ENCODE results near the gene TRAF1. TPM values are rescaled to one million over a fixed set of nuclear protein-coding genes. Genes with fewer than 3 reads are reported as not detected.
A peak's percentile ranks its signal among the peaks of the same experiment; 100 is the strongest.

TRAF1 gene
- total and polyA plus RNA-seq, 5 donors from 2014 or later = 13.5 to 167 (median 16.9) TPM

DNA sequence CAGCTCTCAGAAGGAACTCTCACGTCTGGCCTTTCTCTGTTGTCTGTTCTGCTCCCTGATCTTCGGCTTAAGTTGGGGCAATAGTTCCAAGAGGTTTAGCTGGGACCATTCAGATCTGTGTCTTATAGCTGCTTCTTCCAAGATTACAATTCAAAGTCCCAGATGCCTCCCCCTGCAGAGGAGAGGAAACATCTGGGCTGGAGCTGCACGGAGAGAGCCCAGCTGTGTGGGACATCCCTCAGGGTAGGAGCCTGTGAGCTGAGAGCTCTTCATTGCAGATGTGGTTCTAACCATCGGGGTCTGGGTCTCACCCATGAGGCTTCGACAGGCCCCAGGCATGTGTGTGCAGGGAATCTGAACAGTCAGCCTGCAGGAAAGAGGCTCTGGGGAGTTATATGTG is 40.6 kb downstream of the TRAF1 start:
- peak overlapping the region in 1 of 4 donors; percentile 41 for H3K4me3 Mint-ChIP-seq

GRCh38 chr9:120885457-120885856 is 41.1 kb downstream of the TRAF1 start:
- Histone ChIP-seq H3K27me3 (ENCODE audit: control insufficient read depth, insufficient read depth, low read length) (no peaks in the 10 kb centered on the region), H3K4me1 (ENCODE audit: control insufficient read depth, insufficient read depth, low read length, poor library complexity, severe bottlenecking) (peaks cover 38% of the 10 kb centered on the region), H3K36me3 (ENCODE audit: control insufficient read depth, insufficient read depth, low read length) (no peaks in the 10 kb centered on the region), H3K4me3 (ENCODE audit: low read depth, low read length) (no peak overlapping the region), H3K9me3 (ENCODE audit: control insufficient read depth in 2 of 2, low read length in 2 of 2) (no peaks in the 10 kb centered on the region), H3K27ac (ENCODE audit: insufficient read depth, low read length, poor library complexity, severe bottlenecking) (no peak overlapping the region)
- H3K4me1 Mint-ChIP-seq = peaks cover 15 to 78% (median 43%) of the 10 kb centered on the region in 4 donors
- H3K27me3 Mint-ChIP-seq = no peaks in the 10 kb centered on the region
- no peaks in the 10 kb centered on the region for H3K9me3 Mint-ChIP-seq
- peaks cover 6% of the 10 kb centered on the region for H3K36me3 Mint-ChIP-seq
- peak overlapping the region in 1 of 4 donors; percentile 15 for H3K4me3 Mint-ChIP-seq
- ATAC-seq (ENCODE audit: low read depth in 2 of 2) = no peak
- H3K27ac Mint-ChIP-seq = peak overlapping the region in 2 of 3 donors; percentile 1 to 77
- no peak for DNase-seq

More for the DNA sequence above, 40.6 kb downstream of the TRAF1 start:
- Histone ChIP-seq H3K9me3 (ENCODE audit: control insufficient read depth in 2 of 2, low read length in 2 of 2) (no peaks in the 10 kb centered on the region), H3K27ac (ENCODE audit: insufficient read depth, low read length, poor library complexity, severe bottlenecking) (no peak overlapping the region), H3K4me1 (ENCODE audit: control insufficient read depth, insufficient read depth, low read length, poor library complexity, severe bottlenecking) (peaks cover 43% of the 10 kb centered on the region), H3K36me3 (ENCODE audit: control insufficient read depth, insufficient read depth, low read length) (no peaks in the 10 kb centered on the region), H3K27me3 (ENCODE audit: control insufficient read depth, insufficient read depth, low read length) (no peaks in the 10 kb centered on the region), H3K4me3 (ENCODE audit: low read depth, low read length) (no peak overlapping the region)
- H3K9me3 Mint-ChIP-seq = no peaks in the 10 kb centered on the region
- no peaks in the 10 kb centered on the region for H3K27me3 Mint-ChIP-seq
- ATAC-seq (ENCODE audit: low read depth in 2 of 2) = no peak
- no peak for DNase-seq
- H3K4me1 Mint-ChIP-seq = peaks cover 12 to 78% (median 44%) of the 10 kb centered on the region in 4 donors
- peaks cover 6% of the 10 kb centered on the region for H3K36me3 Mint-ChIP-seq
- peak overlapping the region; percentile 61 to 77 (median 74) for H3K27ac Mint-ChIP-seq

DNA sequence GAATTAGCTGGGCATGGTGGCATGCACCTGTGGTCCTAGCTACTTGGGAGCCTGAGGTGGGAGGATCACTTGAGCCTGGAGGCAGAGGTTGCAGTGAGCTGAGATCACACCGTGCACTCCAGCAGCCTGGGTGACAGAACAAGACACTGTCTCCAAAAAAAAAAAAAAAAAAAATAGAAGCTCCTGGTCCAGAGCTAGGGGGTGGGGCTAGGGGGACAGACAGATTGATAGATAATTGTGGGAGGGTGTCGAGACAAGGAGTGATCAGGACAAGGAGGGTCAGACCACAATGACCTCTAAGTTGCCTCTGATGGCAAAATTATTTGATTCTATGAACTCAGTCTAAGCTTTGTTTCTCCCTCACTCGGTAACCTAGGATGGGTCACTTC is 43.0 kb downstream of the TRAF1 start:
- H3K4me1 Mint-ChIP-seq = peaks cover 24 to 78% (median 48%) of the 10 kb centered on the region in 4 donors

DNA sequence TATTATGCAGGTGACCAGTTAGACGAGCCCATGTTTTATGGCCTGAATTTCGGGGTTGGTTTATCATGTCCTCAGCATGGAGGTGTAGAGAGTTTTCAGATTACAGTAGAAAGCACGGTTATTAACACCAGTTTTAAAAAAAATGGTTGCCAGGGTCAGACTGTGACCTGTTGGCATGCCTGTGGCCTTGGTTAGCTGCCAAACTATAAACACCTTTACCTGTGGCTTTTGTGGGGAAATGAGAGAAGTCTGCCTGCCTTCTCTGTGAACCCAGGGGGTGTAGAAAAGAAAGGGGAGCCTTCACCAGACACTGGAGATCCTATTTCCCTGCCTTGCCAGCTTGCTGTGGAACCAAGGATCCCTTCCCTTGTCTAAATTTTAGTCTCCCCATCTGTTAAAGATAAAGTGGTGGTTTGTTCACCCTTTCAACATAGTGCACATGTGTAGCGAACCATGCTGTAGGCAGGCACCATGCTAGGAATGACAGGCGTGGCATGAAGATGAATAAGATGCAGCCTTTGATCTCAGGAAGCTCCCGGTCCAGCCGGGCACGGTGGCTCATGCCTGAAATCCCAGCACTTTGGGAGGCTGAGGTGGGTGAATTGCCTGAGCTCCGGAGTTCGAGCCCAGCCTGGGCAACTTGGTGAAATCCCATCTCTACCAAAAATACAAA is 43.5 kb downstream of the TRAF1 start:
- peak overlapping the region; percentile 63 to 93 (median 86) for H3K27ac Mint-ChIP-seq
- H3K27me3 Mint-ChIP-seq = no peaks in the 10 kb centered on the region
- Histone ChIP-seq H3K4me1 (ENCODE audit: control insufficient read depth, insufficient read depth, low read length, poor library complexity, severe bottlenecking) (peaks cover 43% of the 10 kb centered on the region), H3K27ac (ENCODE audit: insufficient read depth, low read length, poor library complexity, severe bottlenecking) (no peak overlapping the region), H3K36me3 (ENCODE audit: control insufficient read depth, insufficient read depth, low read length) (no peaks in the 10 kb centered on the region), H3K27me3 (ENCODE audit: control insufficient read depth, insufficient read depth, low read length) (no peaks in the 10 kb centered on the region), H3K9me3 (ENCODE audit: control insufficient read depth in 2 of 2, low read length in 2 of 2) (no peaks in the 10 kb centered on the region), H3K4me3 (ENCODE audit: low read depth, low read length) (peak overlapping the region; percentile 41)
- H3K9me3 Mint-ChIP-seq = no peaks in the 10 kb centered on the region
- H3K4me1 Mint-ChIP-seq = peaks cover 26 to 78% (median 48%) of the 10 kb centered on the region in 4 donors
- H3K36me3 Mint-ChIP-seq = peaks cover 6% of the 10 kb centered on the region
- H3K4me3 Mint-ChIP-seq = peak overlapping the region in 3 of 4 donors; percentile 7 to 51 (median 19)
- DNase-seq (peak in 1 of 3 donors; percentile 36), ATAC-seq (ENCODE audit: low read depth in 2 of 2) (no peak)

More for the DNA sequence above, 43.0 kb downstream of the TRAF1 start:
- Mint-ChIP-seq H3K4me3 (peak overlapping the region in 1 of 4 donors; percentile 51), H3K27me3 (no peaks in the 10 kb centered on the region), H3K36me3 (peaks cover 6% of the 10 kb centered on the region), H3K9me3 (no peaks in the 10 kb centered on the region), H3K27ac (peak overlapping the region; percentile 76 to 93 (median 86))
- ATAC-seq (ENCODE audit: low read depth in 2 of 2) (no peak), DNase-seq (no peak)
- H3K36me3 ChIP-seq (ENCODE audit: control insufficient read depth, insufficient read depth, low read length) = no peaks in the 10 kb centered on the region
- peaks cover 42% of the 10 kb centered on the region for H3K4me1 ChIP-seq (ENCODE audit: control insufficient read depth, insufficient read depth, low read length, poor library complexity, severe bottlenecking)
- H3K4me3 ChIP-seq (ENCODE audit: low read depth, low read length) = no peak overlapping the region
- H3K9me3 ChIP-seq (ENCODE audit: control insufficient read depth in 2 of 2, low read length in 2 of 2) = no peaks in the 10 kb centered on the region
- no peak overlapping the region for H3K27ac ChIP-seq (ENCODE audit: insufficient read depth, low read length, poor library complexity, severe bottlenecking)
- H3K27me3 ChIP-seq (ENCODE audit: control insufficient read depth, insufficient read depth, low read length) = no peaks in the 10 kb centered on the region

- peak in 2 of 3 donors; percentile 45 to 55 for DNase-seq
Observed at GRCh38 chr9:120879446-120879845, 47.1 kb downstream of the TRAF1 start.

DNA sequence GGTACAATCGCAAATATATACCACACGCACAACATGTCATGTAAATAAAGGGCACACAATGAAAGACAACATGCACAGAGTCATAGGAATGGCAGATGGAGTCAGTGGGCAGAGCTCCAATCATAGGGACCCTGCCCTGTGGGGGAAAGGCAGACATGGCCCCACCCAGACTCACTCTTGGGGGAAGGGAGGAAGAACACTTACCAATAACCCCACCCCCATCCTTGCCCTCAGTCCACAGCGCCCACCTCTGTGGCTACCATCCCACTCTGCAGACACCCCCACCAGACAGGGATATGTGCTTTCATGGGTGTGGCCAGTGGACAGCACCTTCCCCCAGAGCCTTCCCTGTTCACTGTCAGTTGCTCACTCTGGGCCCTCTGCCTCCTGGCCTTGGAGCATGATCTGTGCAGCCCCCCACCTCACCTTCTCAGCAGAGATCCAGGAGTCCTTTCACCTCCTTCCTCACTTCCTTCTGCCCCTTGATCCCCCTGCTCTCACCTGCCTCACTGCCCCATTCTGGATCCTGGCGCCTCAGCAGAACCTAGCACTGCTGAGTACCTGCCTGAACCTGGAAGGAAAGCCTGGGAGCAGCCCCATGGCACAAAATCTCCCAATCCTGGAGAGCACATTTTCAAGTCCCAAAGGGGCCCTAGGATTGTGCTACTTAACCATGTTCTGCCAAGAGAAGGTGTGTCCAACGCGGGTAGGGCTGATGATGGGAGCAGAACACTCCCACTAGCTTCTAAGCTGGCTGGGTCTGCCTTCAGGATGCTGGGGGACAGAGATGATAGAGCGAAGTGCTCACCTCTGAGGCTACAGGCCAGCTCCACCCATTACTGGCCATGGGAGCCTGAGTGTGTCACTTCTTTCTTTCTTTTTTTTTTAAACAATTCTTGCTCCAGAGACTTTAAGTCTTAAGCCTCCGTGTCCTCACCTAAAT is 48.1 kb downstream of the TRAF1 start:
- Mint-ChIP-seq H3K36me3 (peaks cover 3% of the 10 kb centered on the region), H3K27me3 (no peaks in the 10 kb centered on the region), H3K4me3 (peak overlapping the region; percentile 96 to 99 (median 98)), H3K9me3 (no peaks in the 10 kb centered on the region), H3K4me1 (peaks cover 39 to 85% (median 61%) of the 10 kb centered on the region in 4 donors), H3K27ac (peak overlapping the region; percentile 95 to 98 (median 96))
- Histone ChIP-seq H3K27me3 (ENCODE audit: control insufficient read depth, insufficient read depth, low read length) (no peaks in the 10 kb centered on the region), H3K36me3 (ENCODE audit: control insufficient read depth, insufficient read depth, low read length) (peaks cover 17% of the 10 kb centered on the region), H3K9me3 (ENCODE audit: control insufficient read depth in 2 of 2, low read length in 2 of 2) (no peaks in the 10 kb centered on the region), H3K4me3 (ENCODE audit: low read depth, low read length) (peak overlapping the region; percentile 94), H3K27ac (ENCODE audit: insufficient read depth, low read length, poor library complexity, severe bottlenecking) (peak overlapping the region; percentile 94), H3K4me1 (ENCODE audit: control insufficient read depth, insufficient read depth, low read length, poor library complexity, severe bottlenecking) (peaks cover 77% of the 10 kb centered on the region)
- no peak for ATAC-seq (ENCODE audit: low read depth in 2 of 2)
- DNase-seq = peak in 2 of 3 donors; percentile 20 to 62

More at GRCh38 chr9:120879446-120879845, 47.1 kb downstream of the TRAF1 start:
- peaks cover 2% of the 10 kb centered on the region for H3K36me3 Mint-ChIP-seq
- no peaks in the 10 kb centered on the region for H3K9me3 Mint-ChIP-seq
- no peaks in the 10 kb centered on the region for H3K9me3 ChIP-seq (ENCODE audit: control insufficient read depth in 2 of 2, low read length in 2 of 2)
- no peak for ATAC-seq (ENCODE audit: low read depth in 2 of 2)
- H3K4me1 Mint-ChIP-seq = peaks cover 39 to 84% (median 59%) of the 10 kb centered on the region in 4 donors
- H3K27me3 ChIP-seq (ENCODE audit: control insufficient read depth, insufficient read depth, low read length) = no peaks in the 10 kb centered on the region
- H3K27me3 Mint-ChIP-seq = no peaks in the 10 kb centered on the region
- H3K27ac ChIP-seq (ENCODE audit: insufficient read depth, low read length, poor library complexity, severe bottlenecking) = peak overlapping the region; percentile 94
- peak overlapping the region; percentile 94 for H3K4me3 ChIP-seq (ENCODE audit: low read depth, low read length)
- H3K36me3 ChIP-seq (ENCODE audit: control insufficient read depth, insufficient read depth, low read length) = peaks cover 7% of the 10 kb centered on the region
- peak overlapping the region; percentile 95 to 98 (median 96) for H3K27ac Mint-ChIP-seq
- peak overlapping the region; percentile 96 to 99 (median 98) for H3K4me3 Mint-ChIP-seq
- peaks cover 67% of the 10 kb centered on the region for H3K4me1 ChIP-seq (ENCODE audit: control insufficient read depth, insufficient read depth, low read length, poor library complexity, severe bottlenecking)

DNA sequence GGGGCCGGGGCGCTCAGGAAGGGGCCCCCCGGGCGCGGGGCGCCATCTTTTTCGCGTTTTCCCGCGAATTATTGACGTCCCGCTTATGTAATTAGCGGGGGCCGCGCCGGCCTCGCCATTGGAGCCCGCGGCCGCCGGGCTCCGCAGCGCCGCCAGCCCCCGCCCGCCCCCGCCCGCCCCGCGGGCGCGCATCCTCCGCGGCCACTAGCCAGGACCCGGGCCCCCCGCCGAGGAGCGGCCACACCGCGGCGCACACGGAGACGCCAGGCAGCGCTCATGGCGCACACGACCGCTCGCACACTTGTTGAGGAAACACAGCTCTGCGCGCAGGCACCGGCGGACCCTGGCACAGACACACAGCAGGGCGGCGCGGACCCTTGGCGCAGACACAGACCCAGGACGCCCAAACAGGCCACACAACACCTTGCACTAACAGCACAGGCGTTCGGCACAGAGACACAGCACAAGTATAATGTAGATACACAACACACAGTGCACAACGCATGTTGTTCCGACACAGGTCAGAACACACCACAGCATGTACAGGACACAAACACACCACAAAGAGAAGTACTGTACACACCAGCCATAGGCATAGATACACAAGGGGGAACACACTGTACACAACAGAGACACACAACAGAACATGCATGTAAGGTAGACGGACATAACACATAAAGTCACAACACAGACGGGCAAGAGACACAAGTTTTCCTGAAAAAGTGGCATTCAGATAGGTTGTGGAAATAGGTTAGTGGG is 49.1 kb downstream of the TRAF1 start:
- peaks cover 80% of the 10 kb centered on the region for H3K4me1 ChIP-seq (ENCODE audit: control insufficient read depth, insufficient read depth, low read length, poor library complexity, severe bottlenecking)

More for the DNA sequence above, 49.1 kb downstream of the TRAF1 start:
- ATAC-seq (ENCODE audit: low read depth in 2 of 2) = peak; percentile 40 to 52
- peak; percentile 63 to 81 (median 64) for DNase-seq
- Mint-ChIP-seq H3K27me3 (no peaks in the 10 kb centered on the region), H3K36me3 (peaks cover 3% of the 10 kb centered on the region), H3K9me3 (no peaks in the 10 kb centered on the region), H3K4me1 (peaks cover 40 to 85% (median 67%) of the 10 kb centered on the region in 4 donors), H3K4me3 (peak overlapping the region; percentile 96 to 99 (median 98)), H3K27ac (peak overlapping the region; percentile 95 to 98 (median 96))
- peaks cover 25% of the 10 kb centered on the region for H3K36me3 ChIP-seq (ENCODE audit: control insufficient read depth, insufficient read depth, low read length)
- H3K27ac ChIP-seq (ENCODE audit: insufficient read depth, low read length, poor library complexity, severe bottlenecking) = peak overlapping the region; percentile 94
- H3K9me3 ChIP-seq (ENCODE audit: control insufficient read depth in 2 of 2, low read length in 2 of 2) = no peaks in the 10 kb centered on the region
- no peaks in the 10 kb centered on the region for H3K27me3 ChIP-seq (ENCODE audit: control insufficient read depth, insufficient read depth, low read length)
- H3K4me3 ChIP-seq (ENCODE audit: low read depth, low read length) = peak overlapping the region; percentile 94

All from CD4-positive, CD25-positive, alpha-beta regulatory T cell (primary cell).